Measurements from ENCODE around the gene ZFYVE26. TPM values are rescaled to one million over a fixed set of nuclear protein-coding genes. Genes with fewer than 3 reads are reported as not detected.

The ZFYVE26 gene
- total RNA-seq, 2 experiments from 2014 or later = 14.4 to 16.8 TPM

- H3K4me1 Mint-ChIP-seq (ENCODE audit: low read depth) = no peaks in the 10 kb centered on the region
- no peak overlapping the region for H3K27ac Mint-ChIP-seq
- no peaks in the 10 kb centered on the region for H3K9me3 Mint-ChIP-seq
- no peak for TF ChIP-seq CTCF (IDR thresholded peaks at IDR 0.05)
- H3K4me3 Mint-ChIP-seq = no peak overlapping the region
- ChIA-PET CTCF (interaction anchor here (0.9 to 1.0 kb wide), 3 partner anchors 16 to 189 kb away, joined by 3 read pairs; no protein-coding TSS in a partner anchor), POLR2A (interaction anchor here (1.0 kb wide), 1 partner anchor 160 kb away, joined by 3 read pairs; the partner anchor contains the start of gene PIGH)
- intact Hi-C loops (cut with micrococcal nuclease) = no loop called here
- no peak for DNase-seq
- H3K27me3 Mint-ChIP-seq = no peaks in the 10 kb centered on the region
- no peak for ATAC-seq
- H3K36me3 Mint-ChIP-seq (ENCODE audit: low read depth) = peaks cover 7% of the 10 kb centered on the region
Measured at GRCh38 chr14:67759916-67760315, 56.5 kb downstream of the ZFYVE26 start.

- no peaks in the 10 kb centered on the region for H3K9me3 Mint-ChIP-seq
- DNase-seq (no peak), ATAC-seq (no peak)
- no peak overlapping the region for H3K27ac Mint-ChIP-seq
- H3K36me3 Mint-ChIP-seq (ENCODE audit: low read depth) = peaks cover 19% of the 10 kb centered on the region
- POLR2A ChIA-PET = interaction anchor here (0.7 kb wide), 1 partner anchor 178 kb away, joined by 3 read pairs; no protein-coding TSS in a partner anchor
- TF ChIP-seq CTCF (IDR thresholded peaks at IDR 0.05) = no peak
- no peak overlapping the region for H3K4me3 Mint-ChIP-seq
- no peaks in the 10 kb centered on the region for H3K27me3 Mint-ChIP-seq
- intact Hi-C loops (cut with micrococcal nuclease) = no loop called here
- H3K4me1 Mint-ChIP-seq (ENCODE audit: low read depth) = no peaks in the 10 kb centered on the region
- CTCF ChIA-PET = no interaction called here
Measured at GRCh38 chr14:67757175-67757574, 59.2 kb downstream of the ZFYVE26 start.

- Mint-ChIP-seq H3K27ac (no peak overlapping the region), H3K36me3 (ENCODE audit: low read depth) (peaks cover 23% of the 10 kb centered on the region), H3K4me1 (ENCODE audit: low read depth) (no peaks in the 10 kb centered on the region), H3K27me3 (no peaks in the 10 kb centered on the region), H3K9me3 (no peaks in the 10 kb centered on the region), H3K4me3 (no peak overlapping the region)
- no peak for ATAC-seq
- no peak for DNase-seq
- TF ChIP-seq CTCF (IDR thresholded peaks at IDR 0.05) = no peak
- ChIA-PET POLR2A (no interaction called here), CTCF (no interaction called here)
- intact Hi-C loops (cut with micrococcal nuclease) = no loop called here
Measured at GRCh38 chr14:67756496-67756895, 59.9 kb downstream of the ZFYVE26 start.

GRCh38 chr14:67749341-67750084, 66.9 kb downstream of the ZFYVE26 start:
- intact Hi-C loops (cut with micrococcal nuclease) = no loop called here
- H3K36me3 Mint-ChIP-seq (ENCODE audit: low read depth) = peaks cover 43% of the 10 kb centered on the region
- H3K4me3 Mint-ChIP-seq = no peak overlapping the region
- H3K27me3 Mint-ChIP-seq = no peaks in the 10 kb centered on the region
- no peak overlapping the region for H3K27ac Mint-ChIP-seq
- CTCF ChIA-PET = interaction anchor here (1.0 kb wide), 1 partner anchor 17 kb away, joined by 3 read pairs; no protein-coding TSS in a partner anchor
- POLR2A ChIA-PET = no interaction called here
- H3K9me3 Mint-ChIP-seq = peaks cover under 1% of the 10 kb centered on the region
- ATAC-seq = no peak
- H3K4me1 Mint-ChIP-seq (ENCODE audit: low read depth) = peaks cover 11% of the 10 kb centered on the region
- TF ChIP-seq CTCF (IDR thresholded peaks at IDR 0.05) = no peak
- DNase-seq = no peak

GRCh38 chr14:67748312-67748711, 68.1 kb downstream of the ZFYVE26 start:
- DNase-seq (no peak), ATAC-seq (no peak)
- TF ChIP-seq CTCF (IDR thresholded peaks at IDR 0.05) = no peak
- ChIA-PET CTCF (no interaction called here), POLR2A (no interaction called here)
- Mint-ChIP-seq H3K4me1 (ENCODE audit: low read depth) (peaks cover 11% of the 10 kb centered on the region), H3K9me3 (peaks cover 2% of the 10 kb centered on the region), H3K27ac (no peak overlapping the region), H3K4me3 (no peak overlapping the region), H3K36me3 (ENCODE audit: low read depth) (peaks cover 38% of the 10 kb centered on the region), H3K27me3 (no peaks in the 10 kb centered on the region)
- intact Hi-C loops (cut with micrococcal nuclease) = no loop called here
